Neutrophil (primary cell): ENCODE data around the gene TMEM62.

Source experiments
- H3K27ac ChIP-seq: fragments of 200-600 bp; sonication (generic); 2 replicates; pipeline ENCODE4 v1.5.1; 2016; ENCODE audit warnings: mild to moderate bottlenecking, moderate library complexity
- H3K27me3 ChIP-seq: fragments of 200-600 bp; sonication (generic); 2 replicates; pipeline ENCODE4 v1.6.0; 2016; ENCODE audit warnings: mild to moderate bottlenecking
- H3K36me3 ChIP-seq: fragments of 200-600 bp; sonication (generic); 2 replicates; pipeline ENCODE4 v1.5.1; 2017
- H3K4me1 ChIP-seq, 2 experiments: fragments of 200-600 bp in 1 of 2; sonication (generic) in 1 of 2; 1 replicate in 1 of 2; 2 replicates in 1 of 2; pipeline versions ENCODE4 v1.5.1 to v1.6.1; 2013 to 2016; ENCODE audit warnings: low read depth in 1 of 2, low read length in 1 of 2, mild to moderate bottlenecking in 1 of 2, moderate library complexity in 1 of 2; ENCODE audit not compliant: control insufficient read depth in 1 of 2, insufficient read depth in 1 of 2
- H3K4me3 ChIP-seq, 2 experiments: fragments of 200-600 bp in 1 of 2; sonication (generic) in 1 of 2; 1 replicate in 1 of 2; 2 replicates in 1 of 2; pipeline ENCODE4 v1.5.1; 2013 to 2016; ENCODE audit warnings: low read depth in 1 of 2, low read length in 1 of 2, mild to moderate bottlenecking in 1 of 2, moderate library complexity in 1 of 2
- H3K9me3 ChIP-seq: fragments of 200-600 bp; sonication (generic); 2 replicates; pipeline ENCODE4 v1.5.1; 2016
- CTCF ChIP-seq: fragments of 200-600 bp; sonication (generic); IDR thresholded peaks from 2 replicates; pipeline ENCODE4 v1.5.1; 2016; ENCODE audit warnings: antibody characterized with exemption

The TMEM62 gene

GRCh38 chr15:43232289-43232874 lies 99.0 kb downstream of the TMEM62 start:
- no peaks in the 10 kb centered on the region for H3K36me3 ChIP-seq
- no peaks in the 10 kb centered on the region for H3K9me3 ChIP-seq
- no peaks in the 10 kb centered on the region for H3K27me3 ChIP-seq
- TF ChIP-seq CTCF = no peak
- H3K27ac ChIP-seq = no peak overlapping the region
- H3K4me1 ChIP-seq = peaks cover 0 to 5% of the 10 kb centered on the region in 2 experiments
- H3K4me3 ChIP-seq = no peak overlapping the region
